Testis (tissue), 3 donors: ENCODE results near the gene C16orf86. TPM values are rescaled to one million over a fixed set of nuclear protein-coding genes. Genes with fewer than 3 reads are reported as not detected.

Experiments used
- DNase-seq: peaks from one replicate; pipeline ENCODE4 v3.0.0-alpha.2; 2019
- H3K27ac ChIP-seq, 2 donors: fragments of 200-600 bp; sonication (generic); one replicate each; pipeline ENCODE4 v1.5.1; 2019
- H3K27me3 ChIP-seq: fragments of 200-600 bp; sonication (generic); one replicate; pipeline ENCODE4 v1.5.1; 2019
- H3K36me3 ChIP-seq: fragments of 200-600 bp; sonication (generic); one replicate; pipeline ENCODE4 v1.5.1; 2017; ENCODE audit warnings: low read depth; ENCODE audit errors: missing control alignments
- H3K4me1 ChIP-seq: fragments of 200-600 bp; sonication (generic); one replicate; pipeline ENCODE4 v1.5.1; 2019
- H3K4me3 ChIP-seq, 2 donors: fragments of 200-600 bp; sonication (generic); one replicate each; pipeline ENCODE4 v1.5.1; 2017 to 2019
- H3K9me3 ChIP-seq: fragments of 200-600 bp; sonication (generic); one replicate; pipeline ENCODE4 v1.5.1; 2017
- POLR2A ChIP-seq: fragments of 450-650 bp; IDR thresholded peaks from one replicate; pipeline ENCODE4 v1.6.1; 2017; ENCODE audit warnings: antibody characterized with exemption, mild to moderate bottlenecking, moderate library complexity
- WGBS, 2 donors: methylation state at CpG; one replicate each; pipeline ENCODE4 v1.1.5; 2018; 5-methylcytosine and 5-hydroxymethylcytosine counted together
- intact Hi-C: fragments of 100-400 bp; cut with DNase I; formaldehyde crosslinking; loops from one replicate; pipeline ENCODE4 v1.15.1; 2023; ENCODE audit warnings: low total_unique reads
- polyA plus RNA-seq: library from polyadenylated mRNA; stranded (reverse); fragments of 350-450 nt; fragmentation: Illumina TruSeq; extraction: RNeasy Lipid Tissue Mini Kit (QIAGEN cat#74804); gene quantifications from one replicate; pipeline ENCODE4 v1.2.3, GENCODE V29; 2014; ENCODE audit warnings: low read depth, low replicate concordance; ENCODE audit not compliant: insufficient read depth
- total RNA-seq, 2 donors: library from RNA; depleted of rRNA; stranded (reverse); fragments of >200 nt; gene quantifications; one replicate each; pipeline ENCODE4 v1.2.3, GENCODE V29; 2016
- TF ChIP-seq, protein P1 (sequence below), 3 experiments: fragments of 450-650 bp in 2 of 3; fragments of 200-600 bp in 1 of 3; sonication (generic) in 1 of 3; IDR thresholded peaks; one replicate each; pipeline ENCODE4 v1.5.1; 2016 to 2019; ENCODE audit warnings: antibody characterized with exemption in 3 of 3, mild to moderate bottlenecking in 2 of 3, moderate library complexity in 1 of 3

The C16orf86 gene
- total and polyA plus RNA-seq, 3 donors from 2014 or later: 38.7 to 77.9 (median 43.4) TPM

DNA sequence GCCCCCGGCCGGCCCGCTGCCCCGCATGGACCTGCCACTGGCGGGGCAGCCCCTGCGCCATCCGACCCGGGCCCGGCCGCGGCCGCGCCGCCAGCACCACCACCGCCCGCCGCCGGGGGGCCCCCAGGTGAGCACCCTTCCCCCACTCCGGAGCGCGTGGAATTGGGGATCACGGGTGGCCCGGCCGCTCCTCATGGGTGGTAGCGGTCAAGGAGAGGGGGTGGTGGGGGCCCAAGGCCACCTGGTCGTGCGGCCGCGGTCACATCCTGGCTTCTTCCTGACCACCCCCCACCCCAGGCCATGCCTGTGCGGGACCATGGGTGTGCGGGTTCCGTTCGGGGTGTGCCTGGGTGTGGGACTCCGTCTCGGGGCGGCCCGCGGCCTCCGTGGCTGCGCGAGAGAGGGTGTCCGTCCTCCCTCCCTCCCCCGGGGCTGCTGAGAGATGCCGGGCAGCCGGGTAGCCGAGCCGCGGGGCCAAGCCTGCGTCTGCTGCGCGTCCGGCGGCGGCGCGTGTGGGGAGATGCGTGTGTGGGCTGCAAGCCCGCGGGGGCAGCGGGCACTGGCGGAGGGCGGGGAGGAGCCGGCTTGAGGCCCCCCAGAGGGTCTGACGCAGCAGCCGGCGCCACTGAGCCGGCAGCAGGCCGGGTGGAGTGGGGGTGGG lies 13.4 kb upstream of the C16orf86 start:
- peak overlapping the region in 1 of 2 donors; percentile 44 for H3K4me3 ChIP-seq
- H3K9me3 ChIP-seq: no peaks in the 10 kb centered on the region
- intact Hi-C loops: no loop called here
- no peak overlapping the region for H3K27ac ChIP-seq
- H3K27me3 ChIP-seq: no peaks in the 10 kb centered on the region
- no peaks in the 10 kb centered on the region for H3K36me3 ChIP-seq
- WGBS, 2 donors: 0 to 10% methylated on average over 12 to 37 of the region's 68 CpGs
- no peak for DNase-seq
- peaks cover 7% of the 10 kb centered on the region for H3K4me1 ChIP-seq
- no peak for TF ChIP-seq POLR2A
- TF ChIP-seq, protein P1, sequence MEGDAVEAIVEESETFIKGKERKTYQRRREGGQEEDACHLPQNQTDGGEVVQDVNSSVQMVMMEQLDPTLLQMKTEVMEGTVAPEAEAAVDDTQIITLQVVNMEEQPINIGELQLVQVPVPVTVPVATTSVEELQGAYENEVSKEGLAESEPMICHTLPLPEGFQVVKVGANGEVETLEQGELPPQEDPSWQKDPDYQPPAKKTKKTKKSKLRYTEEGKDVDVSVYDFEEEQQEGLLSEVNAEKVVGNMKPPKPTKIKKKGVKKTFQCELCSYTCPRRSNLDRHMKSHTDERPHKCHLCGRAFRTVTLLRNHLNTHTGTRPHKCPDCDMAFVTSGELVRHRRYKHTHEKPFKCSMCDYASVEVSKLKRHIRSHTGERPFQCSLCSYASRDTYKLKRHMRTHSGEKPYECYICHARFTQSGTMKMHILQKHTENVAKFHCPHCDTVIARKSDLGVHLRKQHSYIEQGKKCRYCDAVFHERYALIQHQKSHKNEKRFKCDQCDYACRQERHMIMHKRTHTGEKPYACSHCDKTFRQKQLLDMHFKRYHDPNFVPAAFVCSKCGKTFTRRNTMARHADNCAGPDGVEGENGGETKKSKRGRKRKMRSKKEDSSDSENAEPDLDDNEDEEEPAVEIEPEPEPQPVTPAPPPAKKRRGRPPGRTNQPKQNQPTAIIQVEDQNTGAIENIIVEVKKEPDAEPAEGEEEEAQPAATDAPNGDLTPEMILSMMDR (IDR thresholded peaks at IDR 0.05): peak in 1 of 3 experiments; percentile 28

DNA sequence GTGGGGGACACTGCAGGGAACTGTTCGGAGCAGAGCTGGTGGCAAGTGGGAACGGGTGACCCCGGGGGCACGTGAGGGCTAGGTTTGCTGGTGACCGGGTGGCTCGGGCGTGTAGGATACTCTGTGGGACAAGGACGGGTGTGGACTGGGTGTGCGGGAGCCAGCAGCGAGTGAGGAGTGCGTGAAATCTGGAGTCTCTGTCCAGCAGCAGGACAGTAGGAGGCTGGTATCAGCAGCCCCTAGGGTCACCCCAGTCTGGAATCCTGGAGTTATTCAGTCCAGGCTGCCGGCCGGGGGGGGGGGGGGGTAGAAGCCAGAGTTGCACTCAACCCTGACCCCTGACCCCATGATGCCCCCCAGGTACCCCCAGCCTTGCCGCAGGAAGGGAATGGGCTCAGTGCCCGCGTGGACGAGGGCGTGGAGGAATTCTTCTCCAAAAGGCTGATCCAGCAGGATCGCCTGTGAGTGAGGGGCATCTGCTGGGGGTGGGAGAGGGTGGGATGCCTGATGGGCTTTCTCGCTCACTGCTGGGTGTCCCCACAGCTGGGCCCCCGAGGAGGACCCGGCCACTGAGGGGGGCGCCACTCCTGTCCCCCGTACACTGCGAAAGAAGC lies 12.7 kb upstream of the C16orf86 start:
- TF ChIP-seq POLR2A: no peak
- TF ChIP-seq, protein P1 (IDR thresholded peaks at IDR 0.05): no peak
- H3K36me3 ChIP-seq: no peaks in the 10 kb centered on the region
- H3K4me3 ChIP-seq: peak overlapping the region in 1 of 2 donors; percentile 44
- WGBS, 2 donors: 14 to 40% methylated on average over 18 to 22 of the region's 25 CpGs
- intact Hi-C loops: no loop called here
- no peak for DNase-seq
- no peak overlapping the region for H3K27ac ChIP-seq
- H3K27me3 ChIP-seq: no peaks in the 10 kb centered on the region
- H3K4me1 ChIP-seq: peaks cover 7% of the 10 kb centered on the region
- H3K9me3 ChIP-seq: no peaks in the 10 kb centered on the region

DNA sequence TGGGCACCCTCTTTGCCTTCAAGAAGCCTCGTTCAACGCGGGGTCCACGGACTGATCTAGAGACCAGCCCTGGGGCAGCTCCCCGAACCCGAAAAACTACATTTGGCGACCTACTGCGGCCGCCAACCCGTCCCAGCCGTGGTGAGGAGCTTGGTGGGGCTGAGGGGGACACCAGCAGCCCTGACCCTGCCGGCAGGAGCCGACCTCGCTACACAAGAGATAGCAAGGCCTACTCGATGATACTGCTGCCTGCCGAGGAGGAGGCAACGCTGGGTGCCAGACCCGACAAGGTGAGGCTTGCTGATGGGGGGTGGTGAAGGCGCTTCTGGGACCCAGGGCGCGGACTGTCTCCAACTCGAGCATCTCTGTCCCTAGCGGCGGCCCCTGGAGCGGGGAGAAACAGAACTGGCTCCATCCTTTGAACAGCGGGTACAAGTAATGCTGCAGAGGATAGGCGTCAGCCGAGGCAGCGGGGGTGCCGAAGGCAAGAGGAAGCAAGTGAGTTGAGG lies 12.2 kb upstream of the C16orf86 start:
- no peaks in the 10 kb centered on the region for H3K27me3 ChIP-seq
- intact Hi-C loops: no loop called here
- H3K4me1 ChIP-seq: peaks cover 12% of the 10 kb centered on the region
- no peaks in the 10 kb centered on the region for H3K36me3 ChIP-seq
- WGBS, 2 donors: 43 to 52% methylated on average over 22 to 30 of the region's 30 CpGs
- H3K4me3 ChIP-seq: no peak overlapping the region
- TF ChIP-seq, protein P1 (IDR thresholded peaks at IDR 0.05): no peak
- no peak for TF ChIP-seq POLR2A
- DNase-seq: no peak
- H3K27ac ChIP-seq: no peak overlapping the region
- H3K9me3 ChIP-seq: no peaks in the 10 kb centered on the region

DNA sequence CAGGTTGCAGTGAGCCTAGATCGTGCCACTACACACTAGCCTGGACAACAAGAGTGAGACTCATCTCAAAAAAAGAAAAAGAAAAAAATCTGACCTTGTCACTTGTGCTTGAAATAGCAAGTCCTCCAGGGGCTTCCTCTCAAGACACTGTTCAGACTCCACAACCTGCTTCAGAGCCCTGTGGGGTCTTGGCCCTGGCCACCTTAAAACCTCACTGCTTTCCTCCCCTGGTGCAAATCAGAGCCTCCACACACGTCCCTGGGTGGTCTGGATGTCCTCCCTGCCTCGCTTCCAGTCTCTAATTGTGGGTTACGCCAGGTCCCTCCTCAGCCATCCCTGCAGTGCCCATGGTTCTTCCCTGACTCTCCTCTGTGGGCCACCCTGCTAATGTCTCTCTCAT lies 11.3 kb upstream of the C16orf86 start:
- H3K36me3 ChIP-seq: no peaks in the 10 kb centered on the region
- WGBS, 2 donors: 69 to 86% methylated on average over 4 of the region's 4 CpGs
- H3K9me3 ChIP-seq: no peaks in the 10 kb centered on the region
- peaks cover 15% of the 10 kb centered on the region for H3K4me1 ChIP-seq
- intact Hi-C loops: loop anchor here (5.0 kb wide), 1 partner anchor 83 kb away; no protein-coding TSS in a partner anchor
- H3K27me3 ChIP-seq: no peaks in the 10 kb centered on the region
- TF ChIP-seq, protein P1 (IDR thresholded peaks at IDR 0.05): no peak
- no peak for TF ChIP-seq POLR2A
- DNase-seq: no peak
- no peak overlapping the region for H3K27ac ChIP-seq
- H3K4me3 ChIP-seq: no peak overlapping the region
